HepG2 (cell line): ENCODE measurements around the gene EFNA3. TPM values are rescaled to one million over a fixed set of nuclear protein-coding genes. Genes with fewer than 3 reads are reported as not detected.

ENCODE experiments used
- ATAC-seq: fragments of 200-7000 bp; cut with Tn5 transposase; 3 replicates; pipeline ENCODE4 v1.9.1; 2020; ENCODE audit warnings: mild to moderate bottlenecking, moderate library complexity
- BruUV-seq: library from RNA; stranded (reverse); fragments of 400-500 nt; replicated peaks from 2 replicates; lab custom pipeline; 2021; lab: Mats Ljungman, UMichigan
- CTCF ChIA-PET: fragments of 300-600 bp; formaldehyde crosslinking; extraction: SDS; loops from one replicate; lab custom pipeline; 2021; ENCODE audit warnings: low total read pairs, inconsistent platforms, low intra/inter-chr PET ratio; lab: Yijun Ruan, JAX
- POLR2A ChIA-PET: fragments of 350-600 bp; sonication (Branson Sonifier 250); formaldehyde crosslinking; loops from one replicate; lab custom pipeline; 2020; ENCODE audit warnings: antibody characterized with exemption, inconsistent platforms; lab: Yijun Ruan, JAX
- DNase-seq: peaks from one replicate; pipeline ENCODE4 v3.0.0-alpha.2; 2015; ENCODE audit warnings: low spot score
- FAIRE-seq: peaks from 3 replicates; lab custom pipeline; 2011; peaks lifted over from hg19 to GRCh38; lab: Jason Lieb, UNC
- H2AFZ ChIP-seq: one replicate; pipeline ENCODE4 v1.6.1; 2011; ENCODE audit warnings: low read length, inconsistent platforms
- H3K27ac ChIP-seq: fragments of 300-600 bp; 3 replicates; pipeline ENCODE4 v1.8.0; 2011; ENCODE audit warnings: mixed run types, mild to moderate bottlenecking, mixed read lengths, low read length, inconsistent platforms; ENCODE audit not compliant: insufficient read depth; ENCODE audit errors: extremely low read length
- H3K27me3 ChIP-seq, 2 experiments: fragments of 200-600 bp in 1 of 2; 2 replicates in 1 of 2; 3 replicates in 1 of 2; pipeline versions ENCODE4 v1.6.0 to v1.8.0; 2011; ENCODE audit warnings: low read length in 2 of 2, mild to moderate bottlenecking in 2 of 2, moderate library complexity in 2 of 2, inconsistent platforms in 1 of 2; ENCODE audit not compliant: insufficient read depth in 2 of 2, control insufficient read depth in 1 of 2
- H3K36me3 ChIP-seq, 2 experiments: fragments of 200-600 bp in 1 of 2; replicated peaks in 1 of 2; 2 replicates in 1 of 2; 3 replicates in 1 of 2; pipeline versions ENCODE4 v1.5.1 to v1.8.0; 2011; ENCODE audit warnings: low read length in 2 of 2, inconsistent platforms in 1 of 2; ENCODE audit not compliant: insufficient read depth in 2 of 2, control insufficient read depth in 1 of 2
- H3K4me1 ChIP-seq: 2 replicates; pipeline ENCODE4 v1.5.1; 2012; ENCODE audit warnings: low read length, inconsistent platforms; ENCODE audit not compliant: insufficient read depth
- H3K4me2 ChIP-seq: 2 replicates; pipeline ENCODE4 v1.6.0; 2011; ENCODE audit warnings: low read depth, low read length, inconsistent platforms
- H3K4me3 ChIP-seq, 3 experiments: fragments of 200-600 bp in 1 of 3; sonication (generic), shearing (Covaris generic) in 1 of 3; replicated peaks in 1 of 3; 2 replicates each; pipeline ENCODE4 v1.5.1; 2011 to 2016; ENCODE audit warnings: low read length in 3 of 3, inconsistent platforms in 2 of 3, low read depth in 2 of 3, mild to moderate bottlenecking in 2 of 3, control low read depth in 1 of 3, mixed read lengths in 1 of 3; ENCODE audit not compliant: insufficient read depth in 1 of 3
- H3K79me2 ChIP-seq: one replicate; pipeline ENCODE4 v1.6.1; 2011; ENCODE audit warnings: low read length, inconsistent platforms; ENCODE audit not compliant: insufficient read depth
- H3K9ac ChIP-seq: 2 replicates; pipeline ENCODE4 v1.6.0; 2011; ENCODE audit warnings: mild to moderate bottlenecking, low read depth, low read length, inconsistent platforms; ENCODE audit not compliant: insufficient read depth
- H3K9me3 ChIP-seq: 2 replicates; pipeline ENCODE4 v1.5.1; 2012; ENCODE audit warnings: mild to moderate bottlenecking, low read length
- H4K20me1 ChIP-seq: 2 replicates; pipeline ENCODE4 v1.6.0; 2011; ENCODE audit warnings: inconsistent platforms, mild to moderate bottlenecking, low read length, moderate library complexity; ENCODE audit not compliant: insufficient read depth
- CAMTA2 ChIP-seq: sonication (generic); formaldehyde crosslinking; IDR thresholded peaks from 2 replicates; pipeline ENCODE4 v1.4.0; 2020; ENCODE audit warnings: mild to moderate bottlenecking, missing genetic modification reagents, borderline replicate concordance
- CCAR2 ChIP-seq: fragments of 200-400 bp; formaldehyde crosslinking; optimal IDR thresholded peaks from 2 replicates; pipeline ENCODE3; 2018; ENCODE audit warnings: low read depth, mild to moderate bottlenecking, low read length, moderate library complexity
- DRAP1 ChIP-seq: IDR thresholded peaks from 2 replicates; pipeline ENCODE4 v1.6.1; 2016; ENCODE audit warnings: missing genetic modification reagents, missing compliant biosample characterization
- FOXA1 ChIP-seq, 2 experiments: fragments of 450-650 bp in 1 of 2; sonication (generic) in 1 of 2; formaldehyde crosslinking in 1 of 2; IDR thresholded peaks; 2 replicates each; pipeline versions ENCODE4 v1.4.0 to v1.6.1; 2016 to 2020; ENCODE audit warnings: missing genetic modification reagents in 1 of 2
- GATAD2A ChIP-seq: IDR thresholded peaks from 2 replicates; pipeline ENCODE4 v1.6.1; 2016
- GRHL1 ChIP-seq: sonication (generic); formaldehyde crosslinking; conservative IDR thresholded peaks from 2 replicates; pipeline ENCODE4 v1.8.0; 2022; ENCODE audit warnings: missing genetic modification reagents
- HIVEP1 ChIP-seq: sonication (generic); formaldehyde crosslinking; IDR thresholded peaks from 2 replicates; pipeline ENCODE4 v1.4.0; 2020; ENCODE audit warnings: mild to moderate bottlenecking, missing genetic modification reagents
- MTA3 ChIP-seq: sonication (generic); formaldehyde crosslinking; IDR thresholded peaks from 2 replicates; pipeline ENCODE4 v1.4.0; 2020; ENCODE audit warnings: missing genetic modification reagents
- NFKB2 ChIP-seq: sonication (generic); formaldehyde crosslinking; IDR thresholded peaks from 2 replicates; pipeline ENCODE4 v1.4.0; 2020; ENCODE audit warnings: missing genetic modification reagents, borderline replicate concordance
- SAFB2 ChIP-seq: sonication (generic); formaldehyde crosslinking; IDR thresholded peaks from 2 replicates; pipeline ENCODE4 v1.5.1; 2020; ENCODE audit warnings: missing genetic modification reagents, low read depth, mild to moderate bottlenecking, borderline replicate concordance
- ZHX2 ChIP-seq, 2 experiments: sonication (generic) in 1 of 2; formaldehyde crosslinking in 1 of 2; IDR thresholded peaks; 2 replicates each; pipeline versions ENCODE4 v1.6.1 to v1.9.0; 2014 to 2022; ENCODE audit warnings: antibody characterized with exemption in 1 of 2, borderline replicate concordance in 1 of 2, inconsistent platforms in 1 of 2, low read depth in 1 of 2, missing genetic modification reagents in 1 of 2
- ZNF335 ChIP-seq: sonication (generic); formaldehyde crosslinking; IDR thresholded peaks from 2 replicates; pipeline ENCODE4 v1.4.0; 2020; ENCODE audit warnings: missing genetic modification reagents
- ZNF337 ChIP-seq: sonication (generic); formaldehyde crosslinking; IDR thresholded peaks from 2 replicates; pipeline ENCODE4 v1.5.1; 2020; ENCODE audit warnings: missing genetic modification reagents, low read depth, mild to moderate bottlenecking, borderline replicate concordance
- ZNF775 ChIP-seq: sonication (generic); formaldehyde crosslinking; IDR thresholded peaks from 2 replicates; pipeline ENCODE4 v1.4.0; 2020; ENCODE audit warnings: missing genetic modification reagents, mild to moderate bottlenecking, moderate library complexity, borderline replicate concordance
- WGBS: methylation state at CpG from one replicate; pipeline ENCODE4 v1.1.6; 2017; ENCODE audit warnings: low lambda C conversion rate; 5-methylcytosine and 5-hydroxymethylcytosine counted together
- in situ Hi-C: cut with HindIII; loops from 2 replicates; pipeline ENCODE4 v1.10.0; 2017; ENCODE audit warnings: low pct_unique_long_range_greater_than_20kb; ENCODE audit not compliant: extremely low pct_ligation_motif_present
- intact Hi-C: fragments of 100-400 bp; cut with micrococcal nuclease; formaldehyde crosslinking; loops from one replicate; pipeline ENCODE4 v1.10.0; 2022; ENCODE audit not compliant: unreplicated experiment
- polyA plus RNA-seq, 8 experiments: library from polyadenylated mRNA; depleted of rRNA in 3 of 8; stranded (reverse) in 7 of 8; unstranded in 1 of 8; fragments of >200 nt; fragmentation: Illumina TruSeq in 4 of 8; extraction: Trizol in 4 of 8; gene quantifications; 2 replicates each; pipeline versions ENCODE4 v1.2.1 to v1.2.3, GENCODE V29; 2011 to 2016; ENCODE audit warnings: low read depth in 4 of 8, missing spikeins in 1 of 8, mixed read lengths in 1 of 8; ENCODE audit not compliant: insufficient read depth in 1 of 8
- total RNA-seq, 5 experiments: library from RNA; depleted of rRNA; stranded (reverse); fragments of >200 nt; fragmentation: Illumina TruSeq; extraction: Trizol; gene quantifications; 2 replicates each; pipeline ENCODE4 v1.2.3, GENCODE V29; 2016; ENCODE audit warnings: low read depth in 1 of 5

The EFNA3 gene
- total and polyA plus RNA-seq, 2 of the 13 experiments (the other 11 are each of a cell fraction or from before 2014, with no cell fraction given), result 1.0 to 5.7 TPM

GRCh38 chr1:155128755-155129473 is 50.3 kb downstream of the EFNA3 start:
- intact Hi-C loops (loop anchor here (5.0 kb wide), 2 partner anchors 37 to 953 kb away; partner anchors contain the start of gene MEX3A), in situ Hi-C loops (loop anchor here (5.0 kb wide), 1 partner anchor 37 kb away; no protein-coding TSS in a partner anchor)
- WGBS, result under 1% methylated on average over 9 of the region's 14 CpGs
- Histone ChIP-seq H3K9me3 (no peaks in the 10 kb centered on the region), H4K20me1 (peaks cover 45% of the 10 kb centered on the region), H3K4me1 (peaks cover 55% of the 10 kb centered on the region), H3K79me2 (peaks cover 63% of the 10 kb centered on the region), H3K4me2 (peak overlapping the region; percentile 94), H3K36me3 (peaks cover 13 to 36% of the 10 kb centered on the region in 2 experiments), H2AFZ (no peak overlapping the region), H3K4me3 (peak overlapping the region; percentile 96 to 99 (median 99)), H3K27ac (peak overlapping the region; percentile 100), H3K27me3 (no peaks in the 10 kb centered on the region; a peak in 1 of 5 replicates), H3K9ac (peak overlapping the region; percentile 99)
- POLR2A ChIA-PET, result interaction anchor here (0.8 to 6.4 kb wide), 16 partner anchors 8 to 158 kb away, joined by 3 to 56 read pairs (median 8); partner anchors contain the start of genes CLK2, DPM3, KRTCAP2 and SHC1
- DNase-seq, result peak; percentile 90
- ATAC-seq, result peak; percentile 5
- TSS peak; percentile 68 for BruUV-seq
- FAIRE-seq, result peak; percentile 70
- CTCF ChIA-PET, result no interaction called here
- no peak for TF ChIP-seq FOXA1 (IDR thresholded peaks at IDR 0.05)
- peak; percentile 93 for TF ChIP-seq FOXA1 (CRISPR knock-in tag; IDR thresholded peaks at IDR 0.05)
- TF ChIP-seq NFKB2 (CRISPR knock-in tag), result peak; percentile 61; the same call in 1 of the 2 replicates
- TF ChIP-seq ZHX2 (IDR thresholded peaks at IDR 0.05; ENCODE audit: low read depth), result peak; percentile 34; the same call in 1 of the 2 replicates
- TF ChIP-seq ZHX2 (CRISPR knock-in tag; IDR thresholded peaks at IDR 0.05; ENCODE audit: borderline replicate concordance), result no peak
- peak; percentile 82 for TF ChIP-seq GATAD2A (CRISPR knock-in tag)
- peak; percentile 90 for TF ChIP-seq DRAP1
- TF ChIP-seq CCAR2, result no peak
- TF ChIP-seq SAFB2 (CRISPR knock-in tag), result peak; percentile 41; the same call in 1 of the 2 replicates
- TF ChIP-seq ZNF775 (CRISPR knock-in tag), result peak; percentile 50; the same call in 1 of the 2 replicates
- TF ChIP-seq ZNF337 (CRISPR knock-in tag), result no peak
- TF ChIP-seq MTA3 (CRISPR knock-in tag), result no peak
- TF ChIP-seq ZNF335 (CRISPR knock-in tag), result no peak
- peak; percentile 68; the same call in 1 of the 2 replicates for TF ChIP-seq HIVEP1
- TF ChIP-seq CAMTA2 (CRISPR knock-in tag), result no peak
- no peak for TF ChIP-seq GRHL1
